Breast epithelium (tissue), 4 donors: ENCODE results near the gene STX8. TPM values are rescaled to one million over a fixed set of nuclear protein-coding genes. Genes with fewer than 3 reads are reported as not detected.

Experiments
- DNase-seq, 2 donors: peaks; one replicate each; pipeline ENCODE4 v3.0.0-alpha.2; 2019; ENCODE audit warnings: low spot score in 2 of 2
- H3K27ac ChIP-seq, 2 donors: fragments of 200-600 bp; sonication (generic) in 1 of 2; one replicate each; pipeline ENCODE4 v1.5.1; 2016 to 2019; ENCODE audit warnings: mild to moderate bottlenecking in 1 of 2
- H3K27me3 ChIP-seq, 2 donors: fragments of 200-600 bp; sonication (generic) in 1 of 2; one replicate each; pipeline versions ENCODE4 v1.5.1 to v1.6.0; 2017 to 2019; ENCODE audit warnings: control low read depth in 1 of 2, mild to moderate bottlenecking in 1 of 2
- H3K36me3 ChIP-seq: fragments of 200-600 bp; one replicate; pipeline ENCODE4 v1.5.1; 2019
- H3K4me1 ChIP-seq, 2 donors: fragments of 200-600 bp; sonication (generic); one replicate each; pipeline ENCODE4 v1.5.1; 2016 to 2019; ENCODE audit warnings: control low read depth in 1 of 2
- H3K4me3 ChIP-seq, 3 donors: fragments of 200-600 bp; sonication (generic); 1 replicate in 2 of 3; 2 replicates in 1 of 3; pipeline ENCODE4 v1.5.1; 2016 to 2019; ENCODE audit warnings: mild to moderate bottlenecking in 3 of 3, moderate library complexity in 2 of 3
- H3K9me3 ChIP-seq, 2 donors: fragments of 200-600 bp; sonication (generic) in 1 of 2; one replicate each; pipeline ENCODE4 v1.5.1; 2016 to 2019; ENCODE audit warnings: control low read depth in 1 of 2
- POLR2A ChIP-seq: fragments of 450-650 bp; IDR thresholded peaks from one replicate; pipeline ENCODE4 v1.6.1; 2016; ENCODE audit warnings: antibody characterized with exemption, mild to moderate bottlenecking, moderate library complexity
- POLR2AphosphoS5 ChIP-seq, 3 donors: sonication (generic); formaldehyde crosslinking; IDR thresholded peaks; one replicate each; pipeline ENCODE4 v1.6.1; 2017; ENCODE audit warnings: antibody characterized with exemption in 3 of 3
- intact Hi-C: fragments of 100-400 bp; cut with DNase I; formaldehyde crosslinking; loops from one replicate; pipeline ENCODE4 v1.15.1; 2023; ENCODE audit warnings: low total_unique reads
- total RNA-seq, 3 donors: library from RNA; depleted of rRNA; stranded (reverse); fragments of >200 nt; gene quantifications; one replicate each; pipeline ENCODE4 v1.1.0, GENCODE V29; 2016
- TF ChIP-seq, protein P1 (sequence below), 3 donors: fragments of 450-650 bp; IDR thresholded peaks; one replicate each; pipeline ENCODE4 v1.5.1; 2016 to 2017; ENCODE audit warnings: antibody characterized with exemption in 3 of 3, mild to moderate bottlenecking in 3 of 3, moderate library complexity in 3 of 3

The STX8 gene
- total RNA-seq, 3 donors from 2014 or later = 54.1 to 101 (median 60.4) TPM

DNA sequence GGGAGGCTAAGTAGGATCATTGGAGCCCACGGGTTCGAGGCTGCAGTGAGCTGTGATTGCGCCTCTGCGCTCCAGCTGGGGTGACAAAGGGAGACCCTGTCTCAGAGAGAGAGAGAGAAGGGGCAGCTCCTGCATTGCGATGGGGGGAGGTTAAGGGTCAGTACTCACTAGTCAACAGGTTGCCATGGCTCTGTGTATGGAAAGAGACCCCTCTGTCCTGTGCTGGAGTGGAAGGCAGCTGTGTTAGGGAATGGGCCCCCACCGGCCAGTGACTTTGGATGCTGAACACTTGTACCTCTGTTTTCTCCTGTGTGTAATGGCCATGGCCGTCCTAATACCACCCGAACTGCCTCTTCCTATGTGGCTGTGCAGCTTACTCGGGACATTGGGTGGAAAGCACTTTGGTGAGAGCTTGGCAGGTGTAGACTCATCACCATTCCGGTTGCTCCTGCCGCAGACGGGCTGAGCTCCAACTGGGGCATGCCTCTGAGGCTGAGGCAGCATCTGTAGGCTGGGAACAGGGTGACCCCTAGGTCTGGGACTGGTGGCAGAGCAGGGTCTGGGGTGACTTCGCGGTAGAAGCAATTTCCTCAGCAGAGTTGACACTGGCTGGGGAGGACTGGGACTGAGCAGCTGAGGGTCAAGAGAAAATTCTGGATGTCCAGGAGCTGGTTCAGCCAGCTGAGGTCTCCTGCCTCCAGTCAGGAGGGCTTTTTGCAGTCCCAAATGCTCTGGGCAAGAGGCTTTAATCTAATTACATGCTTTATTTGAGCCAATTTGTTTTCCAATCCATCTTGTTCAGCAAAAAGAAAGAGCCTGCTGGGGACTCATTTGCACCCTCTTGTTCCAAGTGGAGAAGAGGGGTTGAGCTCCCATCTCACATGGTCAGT lies 369.9 kb downstream of the STX8 start:
- Histone ChIP-seq H3K27ac (peak overlapping the region in 1 of 2 donors; percentile 38), H3K36me3 (no peaks in the 10 kb centered on the region), H3K9me3 (no peaks in the 10 kb centered on the region), H3K4me1 (no peaks in the 10 kb centered on the region), H3K27me3 (no peaks in the 10 kb centered on the region), H3K4me3 (peak overlapping the region in 1 of 3 donors; percentile 3)
- intact Hi-C loops = loop anchor here (5.0 kb wide), 1 partner anchor 1002 kb away; no protein-coding TSS in a partner anchor
- TF ChIP-seq POLR2AphosphoS5 (IDR thresholded peaks at IDR 0.05) = no peak
- DNase-seq = no peak

DNA sequence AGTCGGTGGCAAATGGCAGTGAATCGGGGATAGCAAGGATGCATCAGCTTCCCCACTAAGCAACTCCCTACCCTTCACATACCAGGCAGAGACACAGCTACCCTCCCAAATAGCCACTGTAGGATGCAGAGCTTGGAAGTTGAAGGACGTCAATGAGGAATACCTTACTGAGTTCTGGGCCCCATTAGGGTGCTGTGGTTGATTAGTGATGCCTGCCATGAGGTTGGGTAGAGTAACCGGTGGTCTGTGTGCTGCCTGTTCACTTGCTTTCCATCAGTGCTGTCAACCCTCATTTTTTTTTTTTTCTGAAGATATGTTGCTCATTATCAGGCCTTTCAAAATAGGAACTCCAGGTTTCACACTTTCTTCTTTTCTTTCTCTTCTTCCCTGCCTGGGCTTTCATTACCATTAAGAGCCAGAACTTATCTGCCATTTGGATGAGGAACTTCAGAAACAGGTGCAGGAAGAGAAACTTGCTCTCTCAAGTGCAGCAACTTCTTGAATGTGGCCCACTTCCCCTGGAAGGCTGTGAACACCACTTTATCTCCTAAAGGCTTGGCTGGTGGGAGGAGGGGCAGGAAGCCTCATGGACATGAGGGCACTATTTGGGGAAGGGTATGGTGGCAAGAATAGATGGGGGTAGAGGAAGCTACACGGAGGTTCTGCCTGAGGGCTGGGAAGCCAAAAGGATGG lies 370.8 kb downstream of the STX8 start:
- H3K9me3 ChIP-seq = no peaks in the 10 kb centered on the region
- H3K4me3 ChIP-seq = no peak overlapping the region
- TF ChIP-seq POLR2A (no peak), POLR2AphosphoS5 (IDR thresholded peaks at IDR 0.05) (no peak)
- TF ChIP-seq, protein P1, sequence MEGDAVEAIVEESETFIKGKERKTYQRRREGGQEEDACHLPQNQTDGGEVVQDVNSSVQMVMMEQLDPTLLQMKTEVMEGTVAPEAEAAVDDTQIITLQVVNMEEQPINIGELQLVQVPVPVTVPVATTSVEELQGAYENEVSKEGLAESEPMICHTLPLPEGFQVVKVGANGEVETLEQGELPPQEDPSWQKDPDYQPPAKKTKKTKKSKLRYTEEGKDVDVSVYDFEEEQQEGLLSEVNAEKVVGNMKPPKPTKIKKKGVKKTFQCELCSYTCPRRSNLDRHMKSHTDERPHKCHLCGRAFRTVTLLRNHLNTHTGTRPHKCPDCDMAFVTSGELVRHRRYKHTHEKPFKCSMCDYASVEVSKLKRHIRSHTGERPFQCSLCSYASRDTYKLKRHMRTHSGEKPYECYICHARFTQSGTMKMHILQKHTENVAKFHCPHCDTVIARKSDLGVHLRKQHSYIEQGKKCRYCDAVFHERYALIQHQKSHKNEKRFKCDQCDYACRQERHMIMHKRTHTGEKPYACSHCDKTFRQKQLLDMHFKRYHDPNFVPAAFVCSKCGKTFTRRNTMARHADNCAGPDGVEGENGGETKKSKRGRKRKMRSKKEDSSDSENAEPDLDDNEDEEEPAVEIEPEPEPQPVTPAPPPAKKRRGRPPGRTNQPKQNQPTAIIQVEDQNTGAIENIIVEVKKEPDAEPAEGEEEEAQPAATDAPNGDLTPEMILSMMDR (IDR thresholded peaks at IDR 0.05) = no peak
- no peak for DNase-seq
- intact Hi-C loops = loop anchor here (5.0 kb wide), 1 partner anchor 1003 kb away; no protein-coding TSS in a partner anchor
- no peak overlapping the region for H3K27ac ChIP-seq
- H3K27me3 ChIP-seq = no peaks in the 10 kb centered on the region
- no peaks in the 10 kb centered on the region for H3K4me1 ChIP-seq
- no peaks in the 10 kb centered on the region for H3K36me3 ChIP-seq

DNA sequence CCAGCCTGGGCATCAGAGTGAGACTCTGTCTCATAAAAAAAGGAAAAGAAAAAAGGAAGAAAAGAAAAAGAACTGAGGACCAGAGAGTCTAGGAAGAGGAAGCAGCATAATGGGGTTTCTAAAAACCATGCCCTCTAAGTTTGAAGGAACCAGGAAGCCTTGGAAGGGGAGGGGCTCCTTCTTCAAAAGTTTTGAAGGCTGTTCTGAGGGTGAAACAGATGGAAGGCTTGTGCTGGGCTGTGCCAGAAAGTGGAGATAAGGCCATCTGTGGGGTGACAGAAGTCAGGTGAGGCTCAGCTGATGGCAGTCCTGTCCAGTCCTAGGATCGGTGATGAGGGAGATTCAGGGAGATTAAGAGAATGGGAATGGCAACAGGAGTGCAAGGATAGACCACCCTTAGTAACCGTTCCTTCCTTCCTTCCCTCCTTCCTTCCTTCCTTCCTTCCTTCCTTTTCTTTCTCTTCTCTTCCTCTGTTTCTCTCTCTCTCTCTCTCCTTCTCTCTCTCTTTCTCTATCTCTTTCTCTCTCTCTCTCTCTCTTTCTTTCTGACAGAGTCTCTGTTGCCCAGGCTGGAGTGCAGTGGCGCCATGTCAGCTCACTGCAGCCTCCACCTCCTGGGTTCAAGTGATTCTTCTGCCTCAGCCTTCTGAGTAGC lies 371.7 kb downstream of the STX8 start:
- Histone ChIP-seq H3K27ac (no peak overlapping the region), H3K9me3 (no peaks in the 10 kb centered on the region), H3K36me3 (no peaks in the 10 kb centered on the region), H3K27me3 (no peaks in the 10 kb centered on the region), H3K4me1 (no peaks in the 10 kb centered on the region), H3K4me3 (no peak overlapping the region)
- DNase-seq = no peak
- intact Hi-C loops = no loop called here
- TF ChIP-seq POLR2AphosphoS5 (IDR thresholded peaks at IDR 0.05) (no peak), POLR2A (no peak)
- TF ChIP-seq, protein P1 (IDR thresholded peaks at IDR 0.05) = no peak

DNA sequence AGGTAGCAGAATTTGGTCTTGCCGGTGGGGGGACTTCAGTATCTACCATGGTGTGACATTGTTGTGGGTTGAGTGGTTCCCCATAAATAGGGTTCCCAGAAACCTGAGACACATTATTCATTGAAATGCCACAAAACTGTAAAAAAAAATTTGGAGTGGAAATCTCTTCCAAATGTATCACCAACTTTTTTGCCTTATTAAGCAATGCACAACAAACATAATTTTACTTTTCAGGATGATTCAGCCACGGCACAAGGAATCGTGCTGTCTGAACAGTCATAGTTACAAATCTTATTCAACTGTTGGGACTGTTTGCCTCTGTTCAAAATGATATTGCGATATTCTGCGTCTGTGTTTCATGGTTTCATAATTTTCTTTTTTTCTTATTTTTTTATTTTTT lies 373.1 kb downstream of the STX8 start:
- H3K27me3 ChIP-seq = no peaks in the 10 kb centered on the region

DNA sequence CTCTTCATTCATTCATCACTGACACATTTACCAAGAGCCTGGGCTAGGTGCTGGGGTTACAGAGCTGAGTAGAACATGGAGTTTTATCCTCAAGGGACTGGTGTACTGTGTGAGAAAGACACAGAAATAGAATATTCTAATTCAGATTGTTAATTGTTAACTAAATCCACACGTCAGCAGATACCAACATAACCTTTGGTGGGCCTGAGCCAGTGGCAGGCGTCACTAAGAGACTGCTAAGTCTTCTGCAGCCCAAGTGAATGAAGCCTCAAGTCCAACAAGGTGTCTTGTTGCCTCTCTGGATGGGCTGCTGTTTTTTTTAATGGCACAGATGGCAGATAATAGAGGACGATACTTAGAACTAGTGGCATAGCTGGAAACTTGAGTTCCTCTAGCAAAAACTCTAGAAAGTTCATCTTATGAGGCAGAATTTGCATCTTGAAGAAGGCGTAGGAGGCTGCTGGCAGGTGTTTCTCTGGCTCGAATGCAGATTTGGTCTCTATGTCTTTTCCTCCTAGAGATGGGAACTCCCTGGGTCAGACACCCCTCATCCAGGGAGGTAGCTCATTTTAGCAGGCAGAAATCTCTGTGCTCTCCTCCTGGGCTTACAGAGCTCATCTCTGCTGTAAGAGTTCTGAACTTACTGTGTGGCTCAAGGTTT lies 374.8 kb downstream of the STX8 start:
- DNase-seq = no peak
- Histone ChIP-seq H3K27ac (no peak overlapping the region), H3K4me3 (no peak overlapping the region), H3K36me3 (no peaks in the 10 kb centered on the region), H3K9me3 (no peaks in the 10 kb centered on the region), H3K4me1 (no peaks in the 10 kb centered on the region), H3K27me3 (no peaks in the 10 kb centered on the region)
- intact Hi-C loops = no loop called here
- TF ChIP-seq, protein P1 (IDR thresholded peaks at IDR 0.05) = no peak
- TF ChIP-seq POLR2AphosphoS5 (IDR thresholded peaks at IDR 0.05) (no peak), POLR2A (no peak)

More for the DNA sequence above, 373.1 kb downstream of the STX8 start:
- DNase-seq = no peak
- Histone ChIP-seq H3K36me3 (no peaks in the 10 kb centered on the region), H3K4me1 (no peaks in the 10 kb centered on the region), H3K27ac (no peak overlapping the region), H3K9me3 (no peaks in the 10 kb centered on the region), H3K4me3 (no peak overlapping the region)
- intact Hi-C loops = no loop called here
- no peak for TF ChIP-seq POLR2AphosphoS5 (IDR thresholded peaks at IDR 0.05)
- TF ChIP-seq, protein P1 (IDR thresholded peaks at IDR 0.05) = no peak
- TF ChIP-seq POLR2A = no peak
